ENCODE measurements around the gene CDKN1C. TPM values are rescaled to one million over a fixed set of nuclear protein-coding genes. Genes with fewer than 3 reads are reported as not detected.

CDKN1C gene
- total RNA-seq, 1 donor from 2014 or later: 9.5 TPM

DNA sequence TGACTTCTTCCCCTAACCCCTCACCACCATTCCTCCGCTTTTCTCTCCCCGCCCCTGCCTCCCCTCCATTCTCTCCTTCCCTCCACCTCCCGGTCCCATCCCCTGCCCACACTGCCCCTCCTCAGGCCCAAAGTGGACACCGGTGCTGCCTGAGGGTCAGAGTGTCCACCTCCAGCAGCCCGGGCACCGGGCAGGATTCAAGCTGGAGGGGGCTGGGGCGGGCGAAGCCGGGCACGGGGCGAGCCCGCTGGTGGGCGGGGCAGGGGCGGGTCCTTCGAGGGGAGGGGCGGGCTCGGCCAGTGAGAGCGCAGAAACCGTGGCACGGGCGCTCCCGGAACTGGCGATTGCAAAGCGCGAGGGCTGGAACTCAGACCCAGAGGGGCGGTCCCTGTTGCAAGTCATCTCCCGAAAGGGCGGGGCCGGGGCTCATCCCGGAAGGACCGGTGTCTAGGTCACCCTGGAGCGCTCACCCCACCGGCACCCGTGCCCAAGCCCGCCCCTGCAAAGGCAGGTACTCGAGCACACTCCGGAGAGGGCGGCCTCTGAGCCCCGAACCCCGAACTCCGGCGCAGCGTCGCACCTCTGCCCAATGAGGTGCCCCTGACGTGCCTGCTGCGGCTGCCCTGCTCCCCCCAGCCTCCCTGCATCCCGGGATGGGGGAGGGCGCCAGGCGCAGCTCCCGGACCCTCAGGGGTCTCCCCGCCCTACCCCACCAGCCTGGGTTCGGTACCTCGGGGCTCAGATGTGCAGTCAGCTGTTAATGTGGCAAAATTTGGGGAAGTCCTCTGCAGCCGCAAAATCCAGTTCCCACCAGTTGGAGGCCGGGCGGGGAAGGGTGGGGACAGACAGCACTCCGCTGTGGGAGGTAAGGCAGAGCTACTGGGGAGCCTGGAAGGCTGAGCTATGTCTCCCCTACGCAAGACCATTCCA lies 16.5 kb upstream of the CDKN1C start:
- TF ChIP-seq, protein P1, sequence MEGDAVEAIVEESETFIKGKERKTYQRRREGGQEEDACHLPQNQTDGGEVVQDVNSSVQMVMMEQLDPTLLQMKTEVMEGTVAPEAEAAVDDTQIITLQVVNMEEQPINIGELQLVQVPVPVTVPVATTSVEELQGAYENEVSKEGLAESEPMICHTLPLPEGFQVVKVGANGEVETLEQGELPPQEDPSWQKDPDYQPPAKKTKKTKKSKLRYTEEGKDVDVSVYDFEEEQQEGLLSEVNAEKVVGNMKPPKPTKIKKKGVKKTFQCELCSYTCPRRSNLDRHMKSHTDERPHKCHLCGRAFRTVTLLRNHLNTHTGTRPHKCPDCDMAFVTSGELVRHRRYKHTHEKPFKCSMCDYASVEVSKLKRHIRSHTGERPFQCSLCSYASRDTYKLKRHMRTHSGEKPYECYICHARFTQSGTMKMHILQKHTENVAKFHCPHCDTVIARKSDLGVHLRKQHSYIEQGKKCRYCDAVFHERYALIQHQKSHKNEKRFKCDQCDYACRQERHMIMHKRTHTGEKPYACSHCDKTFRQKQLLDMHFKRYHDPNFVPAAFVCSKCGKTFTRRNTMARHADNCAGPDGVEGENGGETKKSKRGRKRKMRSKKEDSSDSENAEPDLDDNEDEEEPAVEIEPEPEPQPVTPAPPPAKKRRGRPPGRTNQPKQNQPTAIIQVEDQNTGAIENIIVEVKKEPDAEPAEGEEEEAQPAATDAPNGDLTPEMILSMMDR (IDR thresholded peaks at IDR 0.05; ENCODE audit: insufficient read depth, low read length, severe bottlenecking): no peak
- Histone ChIP-seq H3K27me3 (ENCODE audit: control insufficient read depth, insufficient read depth, low read length) (no peaks in the 10 kb centered on the region), H3K4me3 (ENCODE audit: low read depth, low read length) (peak overlapping the region; percentile 64), H3K36me3 (ENCODE audit: control insufficient read depth, insufficient read depth, low read length) (peaks cover 2% of the 10 kb centered on the region)
- peak; percentile 79 for DNase-seq (ENCODE audit: low read depth)
- FAIRE-seq: no peak

DNA sequence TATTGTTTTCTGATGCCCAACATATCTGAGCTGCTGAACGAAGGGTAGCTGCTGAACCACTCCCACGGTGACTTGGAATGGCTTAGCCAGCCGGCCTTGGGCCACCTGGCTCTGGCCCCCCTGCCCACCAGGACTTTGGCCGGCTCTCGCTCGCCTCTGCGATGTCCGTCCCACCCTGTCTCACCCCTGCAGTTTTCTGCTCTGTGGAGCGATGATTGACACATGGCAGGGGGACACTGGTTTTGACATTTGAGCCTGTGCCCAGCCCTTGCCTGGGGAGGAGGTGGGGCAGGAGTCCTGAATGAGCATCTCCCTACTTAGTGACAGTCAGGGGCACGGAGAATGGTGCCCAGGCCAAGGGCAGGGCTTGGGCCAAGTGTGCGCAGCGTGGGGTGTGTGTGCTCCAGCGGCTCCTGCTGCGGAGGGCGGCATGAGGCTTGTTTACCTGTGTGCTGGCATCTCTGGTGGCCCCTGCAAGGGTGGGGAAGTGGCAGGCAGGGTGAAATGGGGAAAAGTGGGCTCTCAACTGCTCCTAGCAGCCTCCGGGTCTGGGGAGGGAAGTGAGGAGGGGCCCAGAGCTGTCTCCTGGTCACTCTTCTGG lies 15.7 kb upstream of the CDKN1C start:
- TF ChIP-seq, protein P1 (IDR thresholded peaks at IDR 0.05; ENCODE audit: insufficient read depth, low read length, severe bottlenecking): no peak
- DNase-seq (ENCODE audit: low read depth): no peak
- peaks cover 2% of the 10 kb centered on the region for H3K36me3 ChIP-seq (ENCODE audit: control insufficient read depth, insufficient read depth, low read length)
- no peak for FAIRE-seq
- H3K27me3 ChIP-seq (ENCODE audit: control insufficient read depth, insufficient read depth, low read length): no peaks in the 10 kb centered on the region
- peak overlapping the region; percentile 64 for H3K4me3 ChIP-seq (ENCODE audit: low read depth, low read length)

DNA sequence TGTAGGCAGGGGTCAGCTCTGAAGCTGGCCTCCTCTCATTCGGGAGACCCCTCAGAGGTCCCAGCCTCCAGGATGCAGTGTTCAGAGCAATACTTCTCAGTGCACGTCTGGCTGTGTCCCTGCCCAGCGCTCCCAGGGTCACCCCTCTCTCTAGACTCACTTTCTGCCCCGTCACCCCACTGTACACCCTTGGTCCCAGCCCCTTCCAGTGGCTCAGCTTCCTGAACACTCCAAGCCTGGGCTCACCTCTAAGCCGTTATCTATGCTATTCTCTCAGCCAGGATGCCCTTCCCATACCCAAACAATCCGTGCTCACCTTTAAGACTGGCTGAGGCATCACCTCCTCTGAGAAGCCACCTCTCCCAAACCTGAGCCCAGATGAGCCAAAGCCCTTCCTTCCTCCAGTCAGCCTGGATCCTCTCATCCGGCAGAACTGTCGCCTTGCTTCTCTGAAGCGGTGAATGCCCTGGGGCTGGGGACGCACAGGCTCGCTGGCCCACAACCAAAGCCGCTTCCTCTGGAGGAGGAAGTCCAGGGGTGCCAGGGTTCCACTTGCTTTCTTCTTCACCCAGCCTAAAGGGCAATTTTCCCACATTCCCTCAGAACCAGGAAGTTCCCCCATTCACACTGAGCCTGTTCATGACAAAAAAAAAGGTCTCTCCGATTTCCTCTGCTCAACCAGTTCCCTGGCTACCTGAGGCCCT lies 13.7 kb upstream of the CDKN1C start:
- DNase-seq (ENCODE audit: low read depth): no peak
- Histone ChIP-seq H3K27me3 (ENCODE audit: control insufficient read depth, insufficient read depth, low read length) (no peaks in the 10 kb centered on the region), H3K36me3 (ENCODE audit: control insufficient read depth, insufficient read depth, low read length) (no peaks in the 10 kb centered on the region), H3K4me3 (ENCODE audit: low read depth, low read length) (no peak overlapping the region)
- TF ChIP-seq, protein P1 (IDR thresholded peaks at IDR 0.05; ENCODE audit: insufficient read depth, low read length, severe bottlenecking): no peak
- FAIRE-seq: no peak

DNA sequence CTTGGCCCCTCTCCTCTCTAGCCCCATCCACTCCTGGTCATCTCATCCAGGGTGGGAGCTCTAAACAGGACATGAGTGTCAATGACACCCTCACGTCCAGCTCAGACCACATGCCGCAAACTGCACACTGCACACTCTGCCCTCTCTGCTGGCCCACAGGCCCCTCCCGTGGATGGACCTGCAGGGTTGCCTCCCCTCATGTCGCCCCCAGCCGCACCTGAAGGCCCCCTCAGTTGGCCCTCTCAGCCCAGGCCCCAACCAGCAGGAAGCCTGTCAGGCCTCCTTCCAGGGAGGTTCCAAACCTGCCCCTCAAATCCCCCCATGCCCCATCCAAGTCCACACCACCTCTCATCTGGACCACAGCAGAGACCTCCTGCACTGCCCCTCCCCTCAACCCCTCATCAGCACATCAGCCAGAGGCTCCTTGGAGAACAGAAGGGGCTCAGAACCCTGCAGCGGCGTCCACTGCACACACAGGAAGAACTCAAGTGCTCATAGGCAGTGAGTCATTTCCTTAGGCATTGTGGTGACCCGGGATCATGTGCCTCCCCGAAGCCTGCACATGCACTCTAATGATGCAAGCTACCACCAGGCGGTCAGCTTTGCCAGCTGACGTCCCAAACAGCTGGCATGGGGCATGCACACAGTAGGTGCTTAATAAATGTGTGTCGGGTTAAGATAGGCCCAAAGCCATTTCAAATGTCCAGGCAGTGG lies 12.9 kb upstream of the CDKN1C start:
- TF ChIP-seq, protein P1 (IDR thresholded peaks at IDR 0.05; ENCODE audit: insufficient read depth, low read length, severe bottlenecking): no peak
- FAIRE-seq: no peak
- no peaks in the 10 kb centered on the region for H3K27me3 ChIP-seq (ENCODE audit: control insufficient read depth, insufficient read depth, low read length)
- H3K36me3 ChIP-seq (ENCODE audit: control insufficient read depth, insufficient read depth, low read length): no peaks in the 10 kb centered on the region
- no peak overlapping the region for H3K4me3 ChIP-seq (ENCODE audit: low read depth, low read length)
- peak; percentile 83 for DNase-seq (ENCODE audit: low read depth)

DNA sequence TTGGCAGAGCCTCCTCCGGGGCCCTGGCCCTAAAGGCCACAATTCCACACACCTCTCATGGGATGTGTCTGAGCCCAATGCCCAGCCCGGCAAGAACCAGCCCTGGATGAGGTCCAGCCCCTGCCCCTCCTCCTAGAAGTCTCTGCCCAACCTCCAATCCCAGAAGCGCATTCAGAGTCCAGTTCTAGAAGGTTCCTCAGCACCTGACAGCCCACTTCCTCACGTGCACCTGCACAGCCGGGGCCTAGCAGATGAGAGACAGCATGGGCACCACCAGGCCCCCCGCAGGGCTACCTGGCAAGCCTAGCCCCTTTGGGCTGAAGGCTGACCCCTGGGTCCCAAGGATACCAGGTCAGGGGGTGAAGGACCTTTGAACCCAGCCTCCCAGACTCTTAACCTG lies 11.5 kb upstream of the CDKN1C start:
- Histone ChIP-seq H3K36me3 (ENCODE audit: control insufficient read depth, insufficient read depth, low read length) (no peaks in the 10 kb centered on the region), H3K4me3 (ENCODE audit: low read depth, low read length) (no peak overlapping the region), H3K27me3 (ENCODE audit: control insufficient read depth, insufficient read depth, low read length) (no peaks in the 10 kb centered on the region)
- DNase-seq (ENCODE audit: low read depth) (no peak), FAIRE-seq (no peak)
- TF ChIP-seq, protein P1 (IDR thresholded peaks at IDR 0.05; ENCODE audit: insufficient read depth, low read length, severe bottlenecking): no peak

Measured in bronchial epithelial cell (primary cell).